H1 (cell line): Measurements from ENCODE around the gene LPP. TPM values are rescaled to one million over a fixed set of nuclear protein-coding genes. Genes with fewer than 3 reads are reported as not detected.

Experiments
- KDM1A ChIP-seq: fragments of 200-600, 300-600 bp; sonication (generic); IDR thresholded peaks from 2 replicates; pipeline ENCODE4 v1.7.1; 2016; ENCODE audit warnings: mild to moderate bottlenecking, low read length, borderline replicate concordance
- polyA plus RNA-seq, 7 experiments: library from polyadenylated mRNA; depleted of rRNA in 3 of 7; stranded (reverse) in 5 of 7; unstranded in 2 of 7; fragments of >200 nt in 5 of 7; fragments of 200-250 nt in 2 of 7; gene quantifications; 1 replicate in 5 of 7; 2 replicates in 1 of 7; 4 replicates in 1 of 7; pipeline versions ENCODE4 v1.2.1 to v1.2.3, GENCODE V29; 2011 to 2013; ENCODE audit warnings: missing spikeins in 2 of 7, mixed read lengths in 2 of 7
- total RNA-seq: library from RNA; stranded (reverse); fragmentation: NEBNext Ultra II Directional; extraction: Animal tissue kit (Norgen Biotek cat#: 25700); gene quantifications from 2 replicates; pipeline ENCODE4 v1.2.1, GENCODE V29; 2021

LPP gene
- total and polyA plus RNA-seq, 2 of the 8 experiments (the other 6 are each of a cell fraction or from before 2014, with no cell fraction given) = 10.0 to 53.3 TPM

GRCh38 chr3:188506446-188506845 is 352.5 kb downstream of the LPP start (continued):
- no peak for TF ChIP-seq KDM1A
